H9 (cell line): ENCODE measurements around the gene KIF9. TPM values are rescaled to one million over a fixed set of nuclear protein-coding genes. Genes with fewer than 3 reads are reported as not detected.

Experiments
- DNase-seq: peaks from one replicate; pipeline ENCODE4 v3.0.0-alpha.2; 2017
- H2AFZ ChIP-seq: one replicate; pipeline ENCODE4 v1.6.1; 2013; ENCODE audit warnings: mild to moderate bottlenecking, low read length, control low read depth, moderate library complexity
- H2AK5ac ChIP-seq: 2 replicates; pipeline ENCODE4 v1.6.1; 2013; ENCODE audit warnings: low read length, control low read depth, mixed read lengths; ENCODE audit not compliant: insufficient read length
- H2BK120ac ChIP-seq: one replicate; pipeline ENCODE4 v1.6.1; 2013; ENCODE audit warnings: low read depth, mild to moderate bottlenecking, low read length, control low read depth, inconsistent platforms; ENCODE audit not compliant: poor library complexity, severe bottlenecking
- H2BK12ac ChIP-seq: 2 replicates; pipeline ENCODE4 v1.6.1; 2013; ENCODE audit warnings: low read length, control low read depth, mixed read lengths, low read depth; ENCODE audit not compliant: insufficient read length
- H2BK15ac ChIP-seq: 2 replicates; pipeline ENCODE4 v1.6.1; 2013; ENCODE audit warnings: low read depth, low read length, control low read depth
- H2BK20ac ChIP-seq: one replicate; pipeline ENCODE4 v1.6.1; 2013; ENCODE audit warnings: low read depth, mild to moderate bottlenecking, low read length, control low read depth, inconsistent platforms; ENCODE audit not compliant: poor library complexity, severe bottlenecking
- H2BK5ac ChIP-seq: 2 replicates; pipeline ENCODE4 v1.6.1; 2013; ENCODE audit warnings: low read length, control low read depth, mixed read lengths; ENCODE audit not compliant: insufficient read length
- H3K14ac ChIP-seq: 2 replicates; pipeline ENCODE4 v1.6.1; 2013; ENCODE audit warnings: low read length, control low read depth; ENCODE audit not compliant: insufficient read depth
- H3K18ac ChIP-seq: 2 replicates; pipeline ENCODE4 v1.6.1; 2013; ENCODE audit warnings: low read depth, mild to moderate bottlenecking, mixed read lengths, low read length, control low read depth; ENCODE audit not compliant: insufficient read length
- H3K23ac ChIP-seq: 2 replicates; pipeline ENCODE4 v1.6.1; 2013; ENCODE audit warnings: low read length, control low read depth, mixed read lengths, low read depth; ENCODE audit not compliant: insufficient read length
- H3K23me2 ChIP-seq: 2 replicates; pipeline ENCODE4 v1.6.1; 2013; ENCODE audit warnings: low read depth, mild to moderate bottlenecking, mixed read lengths, low read length, control low read depth; ENCODE audit not compliant: insufficient read length, poor library complexity, severe bottlenecking
- H3K27ac ChIP-seq: 2 replicates; pipeline ENCODE4 v1.5.1; 2013; ENCODE audit warnings: low read length, control low read depth, mixed read lengths, low read depth; ENCODE audit not compliant: insufficient read length
- H3K27me3 ChIP-seq: 2 replicates; pipeline ENCODE4 v1.6.1; 2013; ENCODE audit warnings: low read length, control low read depth, inconsistent platforms; ENCODE audit not compliant: insufficient read depth
- H3K4ac ChIP-seq: 2 replicates; pipeline ENCODE4 v1.6.1; 2013; ENCODE audit warnings: low read depth, mild to moderate bottlenecking, control low read depth, inconsistent platforms, low read length, moderate library complexity
- H3K4me1 ChIP-seq: 2 replicates; pipeline ENCODE4 v1.6.1; 2013; ENCODE audit warnings: low read length, control low read depth, inconsistent platforms; ENCODE audit not compliant: insufficient read depth
- H3K4me2 ChIP-seq: 2 replicates; pipeline ENCODE4 v1.6.1; 2013; ENCODE audit warnings: low read length, control low read depth, mixed read lengths; ENCODE audit not compliant: insufficient read length, insufficient read depth
- H3K56ac ChIP-seq: 2 replicates; pipeline ENCODE4 v1.6.1; 2013; ENCODE audit warnings: low read depth, mild to moderate bottlenecking, mixed read lengths, low read length, control low read depth; ENCODE audit not compliant: insufficient read length
- H3K79me1 ChIP-seq: 2 replicates; pipeline ENCODE4 v1.6.1; 2013; ENCODE audit warnings: low read depth, mild to moderate bottlenecking, moderate library complexity, low read length, control low read depth, inconsistent platforms; ENCODE audit not compliant: insufficient read depth, poor library complexity, severe bottlenecking
- H3K79me2 ChIP-seq: 2 replicates; pipeline ENCODE4 v1.6.1; 2013; ENCODE audit warnings: low read length, control low read depth, inconsistent platforms; ENCODE audit not compliant: insufficient read depth
- H3K9ac ChIP-seq: 2 replicates; pipeline ENCODE4 v1.6.1; 2013; ENCODE audit warnings: low read length, control low read depth, mixed read lengths; ENCODE audit not compliant: insufficient read length; ENCODE audit errors: extremely low read depth
- H3K9me3 ChIP-seq: one replicate; pipeline ENCODE4 v1.6.1; 2013; ENCODE audit warnings: low read depth, low read length, inconsistent platforms; ENCODE audit not compliant: control insufficient read depth
- H3T11ph ChIP-seq: one replicate; pipeline ENCODE4 v1.6.1; 2013; ENCODE audit warnings: mild to moderate bottlenecking, low read length, control low read depth, inconsistent platforms
- H4K20me1 ChIP-seq: one replicate; pipeline ENCODE4 v1.6.1; 2013; ENCODE audit not compliant: control insufficient read depth, insufficient read length, insufficient read depth
- H4K5ac ChIP-seq: 2 replicates; pipeline ENCODE4 v1.6.1; 2013; ENCODE audit warnings: low read depth, mild to moderate bottlenecking, mixed read lengths, low read length, control low read depth; ENCODE audit not compliant: insufficient read length
- H4K8ac ChIP-seq: replicated peaks from 2 replicates; pipeline ENCODE4 v1.6.1; 2013; ENCODE audit warnings: low read length, control low read depth, mixed read lengths, low read depth; ENCODE audit not compliant: insufficient read length
- H4K91ac ChIP-seq: 2 replicates; pipeline ENCODE4 v1.6.1; 2013; ENCODE audit warnings: low read depth, mild to moderate bottlenecking, moderate library complexity, mixed read lengths, low read length, control low read depth; ENCODE audit not compliant: insufficient read length
- H3K27ac Mint-ChIP-seq, 3 experiments: 2 replicates in 2 of 3; 3 replicates in 1 of 3; pipeline ENCODE4 v1.8.0; 2020 to 2021; ENCODE audit warnings: mixed read lengths in 3 of 3, mild to moderate bottlenecking in 1 of 3, moderate library complexity in 1 of 3
- H3K27me3 Mint-ChIP-seq: 2 replicates; pipeline ENCODE4 v1.8.0; 2021; ENCODE audit warnings: low read depth, mild to moderate bottlenecking, moderate library complexity, mixed read lengths
- H3K36me3 Mint-ChIP-seq, 3 experiments: 2 replicates in 2 of 3; 3 replicates in 1 of 3; pipeline ENCODE4 v1.8.0; 2020 to 2021; ENCODE audit warnings: low read depth in 3 of 3, mixed read lengths in 3 of 3; ENCODE audit not compliant: insufficient read depth in 1 of 3
- H3K4me1 Mint-ChIP-seq, 2 experiments: 2 replicates each; pipeline ENCODE4 v1.8.0; 2020; ENCODE audit warnings: mixed read lengths in 2 of 2
- H3K4me3 Mint-ChIP-seq, 2 experiments: 2 replicates in 1 of 2; 3 replicates in 1 of 2; pipeline ENCODE4 v1.8.0; 2020 to 2021; ENCODE audit warnings: mild to moderate bottlenecking in 2 of 2, mixed read lengths in 2 of 2, moderate library complexity in 1 of 2
- H3K9me3 Mint-ChIP-seq, 2 experiments: 2 replicates in 1 of 2; 3 replicates in 1 of 2; pipeline ENCODE4 v1.8.0; 2020; ENCODE audit warnings: mild to moderate bottlenecking in 2 of 2, mixed read lengths in 2 of 2, moderate library complexity in 1 of 2
- CTCF ChIP-seq: fragments of 200-600 bp; sonication (generic); conservative IDR thresholded peaks from 3 replicates; pipeline ENCODE4 v1.8.0; 2021; ENCODE audit warnings: antibody characterized with exemption, mild to moderate bottlenecking
- WGBS: extraction: QIAGEN DNeasy Blood & Tissue Kit; methylation state at CpG from one replicate; pipeline ENCODE4 v1.1.7; 2013; ENCODE audit warnings: missing lambda C conversion rate, low lambda C conversion rate, mixed read lengths; ENCODE audit not compliant: insufficient read length; ENCODE audit errors: extremely low coverage; 5-methylcytosine and 5-hydroxymethylcytosine counted together
- total RNA-seq: library from RNA; stranded (reverse); gene quantifications from 2 replicates; pipeline ENCODE4 v1.2.1, GENCODE V29; 2021

Gene KIF9
- total RNA-seq, 1 experiment from 2014 or later = 8.4 TPM

- TF ChIP-seq CTCF = no peak
- no peak overlapping the region for H2AK5ac ChIP-seq
- H3K27me3 ChIP-seq = no peaks in the 10 kb centered on the region
- no peak overlapping the region for H3T11ph ChIP-seq
- no peak overlapping the region for H3K4me2 ChIP-seq
- Mint-ChIP-seq H3K9me3 (peaks cover 0 to 2% of the 10 kb centered on the region in 2 experiments; a peak in 1 of 5 replicates), H3K27ac (no peak overlapping the region), H3K4me3 (no peak overlapping the region), H3K27me3 (no peaks in the 10 kb centered on the region), H3K36me3 (peaks cover 0 to 4% (median 1%) of the 10 kb centered on the region in 3 experiments; a peak in 4 of 7 replicates), H3K4me1 (peaks cover 13 to 14% of the 10 kb centered on the region in 2 experiments; a peak in 3 of 4 replicates)
- no peak overlapping the region for H2AFZ ChIP-seq
- H2BK5ac ChIP-seq = no peak overlapping the region
- H2BK12ac ChIP-seq = no peak overlapping the region
- H3K14ac ChIP-seq = no peak overlapping the region
- H4K8ac ChIP-seq = no peak overlapping the region
- peaks cover 2% of the 10 kb centered on the region; the same call in 1 of the 2 replicates for H3K79me2 ChIP-seq
- H2BK120ac ChIP-seq = no peak overlapping the region
- no peak overlapping the region for H4K5ac ChIP-seq
- H3K27ac ChIP-seq = no peak overlapping the region
- no peaks in the 10 kb centered on the region for H4K20me1 ChIP-seq
- H3K23me2 ChIP-seq = peaks cover 20% of the 10 kb centered on the region
- whole genome bisulfite sequencing = no CpG with 5 or more reads among the region's 5 CpGs
- H2BK15ac ChIP-seq = no peak overlapping the region
- no peak for DNase-seq
- no peaks in the 10 kb centered on the region for H3K4me1 ChIP-seq
- H3K9ac ChIP-seq = no peak overlapping the region
- no peak overlapping the region for H3K56ac ChIP-seq
- no peaks in the 10 kb centered on the region for H3K9me3 ChIP-seq
- H3K79me1 ChIP-seq = no peaks in the 10 kb centered on the region
- no peak overlapping the region for H4K91ac ChIP-seq
- no peak overlapping the region for H3K18ac ChIP-seq
- no peak overlapping the region for H3K4ac ChIP-seq
- H2BK20ac ChIP-seq = no peak overlapping the region
- no peak overlapping the region for H3K23ac ChIP-seq
Observed at GRCh38 chr3:47280519-47280918, 2.1 kb downstream of the KIF9 start.
